ENCODE results near the gene IQGAP1.
"Not testable (repeated sequence)": the region's sequence is repeated elsewhere in the genome, so short reads cannot be mapped to it uniquely, and the experiment has no call there.

Gene IQGAP1

GRCh38 chr15:90387534-90388461, at the start of gene IQGAP1:
Gene IQGAP1, plus strand, starts transcription at chr15:90388242. Its CDS starts 100 bp downstream, at chr15:90388342.
- peak; percentile 95 for DNase-seq (ENCODE audit: low read depth, low spot score)

- DNase-seq (ENCODE audit: low read depth, low spot score), result no peak
Measured at GRCh38 chr15:90338532-90338931, 49.5 kb upstream of the IQGAP1 start.

- DNase-seq (ENCODE audit: low read depth, low spot score), result no peak
Measured at GRCh38 chr15:90340345-90340744, 47.7 kb upstream of the IQGAP1 start.

GRCh38 chr15:90343302-90343790, 44.7 kb upstream of the IQGAP1 start:
- DNase-seq (ENCODE audit: low read depth, low spot score), result no peak

GRCh38 chr15:90344662-90345061, 43.4 kb upstream of the IQGAP1 start:
- no peak for DNase-seq (ENCODE audit: low read depth, low spot score)

GRCh38 chr15:90345857-90346256, 42.2 kb upstream of the IQGAP1 start:
- no peak for DNase-seq (ENCODE audit: low read depth, low spot score)

- DNase-seq (ENCODE audit: low read depth, low spot score), result not testable (repeated sequence)
Measured at GRCh38 chr15:90347431-90348065, 40.5 kb upstream of the IQGAP1 start.

- no peak for DNase-seq (ENCODE audit: low read depth, low spot score)
Measured at GRCh38 chr15:90348456-90348855, 39.6 kb upstream of the IQGAP1 start.

GRCh38 chr15:90349072-90349471, 39.0 kb upstream of the IQGAP1 start:
- DNase-seq (ENCODE audit: low read depth, low spot score), result no peak

GRCh38 chr15:90349821-90350220, 38.2 kb upstream of the IQGAP1 start:
- no peak for DNase-seq (ENCODE audit: low read depth, low spot score)

- DNase-seq (ENCODE audit: low read depth, low spot score), result no peak
Measured at GRCh38 chr15:90351479-90352106, 36.4 kb upstream of the IQGAP1 start.

GRCh38 chr15:90352107-90352893, 35.7 kb upstream of the IQGAP1 start, which contains the start of gene ZNF774:
Gene ZNF774, plus strand, starts transcription at chr15:90352284. Its CDS starts 2,377 bp downstream, at chr15:90354661.
- peak; percentile 78 for DNase-seq (ENCODE audit: low read depth, low spot score)

- DNase-seq (ENCODE audit: low read depth, low spot score), result no peak
Measured at GRCh38 chr15:90354986-90355385, 33.1 kb upstream of the IQGAP1 start.

- no peak for DNase-seq (ENCODE audit: low read depth, low spot score)
Measured at GRCh38 chr15:90358124-90359033, 29.7 kb upstream of the IQGAP1 start.

- DNase-seq (ENCODE audit: low read depth, low spot score), result no peak
Measured at GRCh38 chr15:90360746-90361145, 27.3 kb upstream of the IQGAP1 start.

- DNase-seq (ENCODE audit: low read depth, low spot score), result no peak
Measured at GRCh38 chr15:90362936-90363212, 25.2 kb upstream of the IQGAP1 start.

- no peak for DNase-seq (ENCODE audit: low read depth, low spot score)
Measured at GRCh38 chr15:90364251-90364650, 23.8 kb upstream of the IQGAP1 start.

GRCh38 chr15:90365414-90366055, 22.5 kb upstream of the IQGAP1 start:
- no peak for DNase-seq (ENCODE audit: low read depth, low spot score)

- no peak for DNase-seq (ENCODE audit: low read depth, low spot score)
Measured at GRCh38 chr15:90367576-90367975, 20.5 kb upstream of the IQGAP1 start.

GRCh38 chr15:90375071-90375470, 13.0 kb upstream of the IQGAP1 start:
- DNase-seq (ENCODE audit: low read depth, low spot score), result no peak

Measured in activated naive CD8-positive, alpha-beta T cell treated with anti-CD3 and anti-CD28 coated beads, Interleukin-2, amount 50 U/mL, for 16 hours (primary cell).